Natural killer cell (primary cell): ENCODE data around the gene CCDC196. TPM values are rescaled to one million over a fixed set of nuclear protein-coding genes. Genes with fewer than 3 reads are reported as not detected.

Experiments
- ATAC-seq, 3 donors: fragments of 150-1000 bp in 2 of 3; fragments of 200-7000 bp in 1 of 3; cut with Tn5 transposase; 1 replicate in 1 of 3; 2 replicates in 2 of 3; pipeline ENCODE4 v1.10.0; 2021; ENCODE audit warnings: mild to moderate bottlenecking in 2 of 3, moderate library complexity in 2 of 3
- DNase-seq, 2 donors: peaks; one replicate each; pipeline versions ENCODE4 v3.0.0 to v3.0.0-alpha.2; 2013 to 2021; ENCODE audit warnings: mixed read lengths in 1 of 2
- H3K27ac ChIP-seq: one replicate; pipeline ENCODE4 v1.5.1; 2013; ENCODE audit warnings: mild to moderate bottlenecking, low read length
- H3K27me3 ChIP-seq: one replicate; pipeline ENCODE4 v1.6.1; 2013; ENCODE audit warnings: low read length; ENCODE audit not compliant: control insufficient read depth, insufficient read depth
- H3K36me3 ChIP-seq: one replicate; pipeline ENCODE4 v1.6.1; 2013; ENCODE audit warnings: low read length; ENCODE audit not compliant: control insufficient read depth, insufficient read depth
- H3K4me1 ChIP-seq: one replicate; pipeline ENCODE4 v1.6.1; 2013; ENCODE audit warnings: low read length; ENCODE audit not compliant: control insufficient read depth, insufficient read depth
- H3K4me3 ChIP-seq: one replicate; pipeline ENCODE4 v1.5.1; 2013; ENCODE audit warnings: low read length
- H3K9me3 ChIP-seq: one replicate; pipeline ENCODE4 v1.6.1; 2013; ENCODE audit warnings: low read length; ENCODE audit not compliant: control insufficient read depth, insufficient read depth
- H3K27ac Mint-ChIP-seq, 2 donors: one replicate each; pipeline ENCODE4 v1.8.0; 2022; ENCODE audit warnings: mild to moderate bottlenecking in 2 of 2, mixed read lengths in 2 of 2, moderate library complexity in 1 of 2
- H3K27me3 Mint-ChIP-seq, 2 donors: one replicate each; pipeline ENCODE4 v1.8.0; 2022; ENCODE audit warnings: low read depth in 2 of 2, mixed read lengths in 2 of 2
- H3K36me3 Mint-ChIP-seq: one replicate; pipeline ENCODE4 v1.8.0; 2022; ENCODE audit warnings: mixed read lengths
- H3K4me1 Mint-ChIP-seq, 2 donors: one replicate each; pipeline ENCODE4 v1.8.0; 2022; ENCODE audit warnings: mixed read lengths in 2 of 2
- H3K4me3 Mint-ChIP-seq: one replicate; pipeline ENCODE4 v1.8.0; 2022; ENCODE audit warnings: mild to moderate bottlenecking, moderate library complexity, mixed read lengths
- H3K9me3 Mint-ChIP-seq, 2 donors: one replicate each; pipeline ENCODE4 v1.8.0; 2022; ENCODE audit warnings: mixed read lengths in 2 of 2
- CTCF ChIP-seq: fragments of 200-600 bp; IDR thresholded peaks from one replicate; pipeline ENCODE4 v1.8.0; 2022; ENCODE audit warnings: antibody characterized with exemption
- WGBS: methylation state at CpG from one replicate; pipeline ENCODE4 v1.1.7; 2013; ENCODE audit warnings: missing lambda C conversion rate; ENCODE audit not compliant: insufficient coverage; 5-methylcytosine and 5-hydroxymethylcytosine counted together
- intact Hi-C: fragments of 100-400 bp; cut with micrococcal nuclease; formaldehyde crosslinking; loops from one replicate; pipeline ENCODE4 v1.14.2; 2022
- total RNA-seq, 4 donors: library from RNA; stranded (reverse); fragments of 120-200 nt in 1 of 4; gene quantifications; one replicate each; pipeline versions ENCODE4 v1.2.3 to v1.2.4, GENCODE V29; 2013 to 2022

CCDC196 gene
- total RNA-seq, 3 donors from 2014 or later (not counting 1 experiment from before 2014, with no cell fraction given), result not detected

GRCh38 chr14:66483322-66483721 is 2.8 kb upstream of the CCDC196 start:
- H3K27me3 Mint-ChIP-seq, result no peaks in the 10 kb centered on the region
- no peak overlapping the region for H3K4me3 Mint-ChIP-seq
- no peaks in the 10 kb centered on the region for H3K36me3 Mint-ChIP-seq
- intact Hi-C loops, result no loop called here
- DNase-seq (no peak), ATAC-seq (no peak)
- 75% methylated on average over 1 of the region's 1 CpG for WGBS
- H3K4me1 Mint-ChIP-seq, result no peaks in the 10 kb centered on the region
- H3K9me3 Mint-ChIP-seq, result no peaks in the 10 kb centered on the region
- Histone ChIP-seq H3K4me3 (no peak overlapping the region), H3K36me3 (no peaks in the 10 kb centered on the region), H3K9me3 (no peaks in the 10 kb centered on the region), H3K4me1 (no peaks in the 10 kb centered on the region), H3K27me3 (no peaks in the 10 kb centered on the region), H3K27ac (no peak overlapping the region)
- TF ChIP-seq CTCF, result no peak
- no peak overlapping the region for H3K27ac Mint-ChIP-seq

GRCh38 chr14:66485029-66485428 is 1.1 kb upstream of the CCDC196 start:
- no peaks in the 10 kb centered on the region for H3K9me3 ChIP-seq
- no peak for TF ChIP-seq CTCF
- H3K9me3 Mint-ChIP-seq, result no peaks in the 10 kb centered on the region
- H3K27me3 ChIP-seq, result no peaks in the 10 kb centered on the region
- no peaks in the 10 kb centered on the region for H3K4me1 Mint-ChIP-seq
- no peak overlapping the region for H3K27ac Mint-ChIP-seq
- H3K27ac ChIP-seq, result no peak overlapping the region
- no peak overlapping the region for H3K4me3 Mint-ChIP-seq
- WGBS, result 87% methylated on average over 2 of the region's 3 CpGs
- no peaks in the 10 kb centered on the region for H3K36me3 Mint-ChIP-seq
- peaks cover 0 to 3% of the 10 kb centered on the region in 2 donors for H3K27me3 Mint-ChIP-seq
- no peak for ATAC-seq
- intact Hi-C loops, result no loop called here
- DNase-seq, result no peak
- no peaks in the 10 kb centered on the region for H3K36me3 ChIP-seq
- H3K4me1 ChIP-seq, result no peaks in the 10 kb centered on the region
- no peak overlapping the region for H3K4me3 ChIP-seq

GRCh38 chr14:66487164-66487563 is 993 bp downstream of the CCDC196 start:
- no peak overlapping the region for H3K4me3 ChIP-seq
- Mint-ChIP-seq H3K27ac (no peak overlapping the region), H3K36me3 (no peaks in the 10 kb centered on the region), H3K9me3 (no peaks in the 10 kb centered on the region), H3K4me3 (no peak overlapping the region), H3K4me1 (no peaks in the 10 kb centered on the region), H3K27me3 (peaks cover 0 to 5% of the 10 kb centered on the region in 2 donors)
- DNase-seq (no peak), ATAC-seq (no peak)
- no peak overlapping the region for H3K27ac ChIP-seq
- H3K36me3 ChIP-seq, result no peaks in the 10 kb centered on the region
- whole genome bisulfite sequencing, result 18% methylated on average over 1 of the region's 2 CpGs
- H3K4me1 ChIP-seq, result no peaks in the 10 kb centered on the region
- no peaks in the 10 kb centered on the region for H3K27me3 ChIP-seq
- no peaks in the 10 kb centered on the region for H3K9me3 ChIP-seq
- intact Hi-C loops, result no loop called here
- no peak for TF ChIP-seq CTCF
